GM23338 (cell line): ENCODE data around the gene TEX54. TPM values are rescaled to one million over a fixed set of nuclear protein-coding genes. Genes with fewer than 3 reads are reported as not detected.

Experiments
- EZH2phosphoT487 ChIP-seq: fragments of 200-600 bp; sonication (generic); IDR thresholded peaks from one replicate; pipeline ENCODE4 v1.8.1; 2018; ENCODE audit warnings: antibody characterized with exemption; ENCODE audit not compliant: unreplicated experiment
- POLR2AphosphoS5 ChIP-seq: IDR thresholded peaks from 2 replicates; pipeline ENCODE4 v1.6.1; 2016; ENCODE audit warnings: antibody characterized with exemption, low read depth
- ZNF114 ChIP-seq: fragments of 250-450 bp; sonication (Bioruptor Pico); IDR thresholded peaks from 2 replicates; pipeline ENCODE4 v1.5.0; 2020; ENCODE audit warnings: mild to moderate bottlenecking, moderate library complexity
- ZNF331 ChIP-seq: fragments of 250-450 bp; sonication (Bioruptor Pico); IDR thresholded peaks from 2 replicates; pipeline ENCODE4 v1.5.0; 2020; ENCODE audit warnings: low read depth, mild to moderate bottlenecking, moderate library complexity
- ZNF462 ChIP-seq: fragments of 250-450 bp; sonication (Bioruptor Pico); IDR thresholded peaks from 2 replicates; pipeline ENCODE4 v1.5.0; 2020; ENCODE audit warnings: mild to moderate bottlenecking, moderate library complexity
- polyA plus RNA-seq: library from polyadenylated mRNA; unstranded; fragments of >200 nt; fragmentation: Nextera tagmentation; extraction: Ambion mirVana; gene quantifications from 2 replicates; pipeline ENCODE4 v1.2.1, GENCODE V29; 2016
- total RNA-seq: library from RNA; depleted of rRNA; stranded (reverse); fragments of >200 nt; shearing (Covaris generic); gene quantifications from 2 replicates; pipeline ENCODE4 v1.2.3, GENCODE V29; 2014
- TF ChIP-seq, protein P1 (sequence below), 2 experiments: fragments of 200-600 bp in 1 of 2; sonication (generic) in 1 of 2; conservative IDR thresholded peaks; 2 replicates each; pipeline versions ENCODE4 v1.5.1 to v1.6.1; 2016 to 2017; ENCODE audit warnings: antibody characterized with exemption in 2 of 2, low read depth in 2 of 2, mild to moderate bottlenecking in 2 of 2, moderate library complexity in 1 of 2

The TEX54 gene
- total and polyA plus RNA-seq, 2 experiments from 2014 or later: 1.9 TPM; not detected in 1

DNA sequence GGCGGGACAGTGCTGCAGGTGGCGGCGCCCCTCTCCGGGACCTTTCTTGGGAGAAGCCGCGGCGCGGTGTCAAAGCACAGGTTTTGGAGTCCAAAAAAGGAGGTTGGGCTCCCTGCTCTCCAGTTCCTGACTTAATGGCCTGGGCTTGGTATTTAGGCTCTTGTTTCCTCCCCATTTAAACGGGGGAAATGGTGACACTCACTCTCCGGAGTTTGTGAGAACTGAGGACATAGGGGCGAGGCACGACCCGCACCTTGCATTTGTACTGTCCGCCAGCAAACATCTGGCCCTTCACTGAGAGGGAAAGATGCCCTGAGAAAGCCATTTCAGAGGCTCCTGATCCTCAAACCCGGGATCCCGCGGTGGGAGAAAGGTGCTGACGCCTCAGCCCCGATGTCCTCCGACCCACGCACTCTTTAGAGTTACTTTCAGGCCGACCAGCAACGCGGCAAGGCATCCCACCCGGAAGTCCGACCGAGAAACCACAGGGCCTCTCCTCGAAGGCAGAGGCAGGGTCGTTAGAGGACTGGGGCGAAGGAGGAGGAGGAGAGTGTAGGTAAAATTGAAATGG, 9.6 kb upstream of the TEX54 start (continued):
- no peak for TF ChIP-seq ZNF462 (CRISPR knock-in tag)
- TF ChIP-seq, protein P1, sequence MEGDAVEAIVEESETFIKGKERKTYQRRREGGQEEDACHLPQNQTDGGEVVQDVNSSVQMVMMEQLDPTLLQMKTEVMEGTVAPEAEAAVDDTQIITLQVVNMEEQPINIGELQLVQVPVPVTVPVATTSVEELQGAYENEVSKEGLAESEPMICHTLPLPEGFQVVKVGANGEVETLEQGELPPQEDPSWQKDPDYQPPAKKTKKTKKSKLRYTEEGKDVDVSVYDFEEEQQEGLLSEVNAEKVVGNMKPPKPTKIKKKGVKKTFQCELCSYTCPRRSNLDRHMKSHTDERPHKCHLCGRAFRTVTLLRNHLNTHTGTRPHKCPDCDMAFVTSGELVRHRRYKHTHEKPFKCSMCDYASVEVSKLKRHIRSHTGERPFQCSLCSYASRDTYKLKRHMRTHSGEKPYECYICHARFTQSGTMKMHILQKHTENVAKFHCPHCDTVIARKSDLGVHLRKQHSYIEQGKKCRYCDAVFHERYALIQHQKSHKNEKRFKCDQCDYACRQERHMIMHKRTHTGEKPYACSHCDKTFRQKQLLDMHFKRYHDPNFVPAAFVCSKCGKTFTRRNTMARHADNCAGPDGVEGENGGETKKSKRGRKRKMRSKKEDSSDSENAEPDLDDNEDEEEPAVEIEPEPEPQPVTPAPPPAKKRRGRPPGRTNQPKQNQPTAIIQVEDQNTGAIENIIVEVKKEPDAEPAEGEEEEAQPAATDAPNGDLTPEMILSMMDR (conservative IDR thresholded peaks at IDR 0.05; ENCODE audit: low read depth in 2 of 2): no peak
- TF ChIP-seq ZNF114 (CRISPR knock-in tag): no peak
- TF ChIP-seq POLR2AphosphoS5: no peak
- no peak for TF ChIP-seq EZH2phosphoT487
- no peak for TF ChIP-seq ZNF331 (CRISPR knock-in tag)
